Embryonic facial prominence (tissue), 1 donor: ENCODE measurements around the gene NSD1.
"Not testable (repeated sequence)": the region's sequence is repeated elsewhere in the genome, so short reads cannot be mapped to it uniquely, and the experiment has no call there.

Source experiments
- DNase-seq: peaks from one replicate; pipeline ENCODE4 v3.0.0-alpha.2; 2016; ENCODE audit errors: extremely low spot score

The NSD1 gene

GRCh38 chr5:177328545-177329231 is 195.1 kb downstream of the NSD1 start:
- no peak for DNase-seq

DNA sequence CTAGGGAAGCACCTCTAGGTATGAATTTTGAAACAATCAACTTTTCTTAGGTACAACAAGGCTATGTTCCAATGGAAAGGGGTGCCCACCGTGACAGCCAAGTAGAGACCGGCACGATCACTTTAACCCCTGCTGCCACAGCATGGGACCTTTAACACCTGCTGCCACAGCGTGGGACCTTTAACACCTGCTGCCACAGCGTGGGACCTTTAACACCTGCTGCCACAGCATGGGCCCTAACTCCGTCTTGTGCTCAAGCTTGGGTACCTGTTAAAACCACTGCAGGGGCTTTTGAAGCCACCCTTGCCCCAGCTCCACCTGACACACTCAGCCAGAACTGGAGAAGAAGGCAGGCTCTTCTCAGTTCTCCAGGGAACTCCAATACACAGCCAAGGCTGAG is 196.3 kb downstream of the NSD1 start:
- no peak for DNase-seq

DNA sequence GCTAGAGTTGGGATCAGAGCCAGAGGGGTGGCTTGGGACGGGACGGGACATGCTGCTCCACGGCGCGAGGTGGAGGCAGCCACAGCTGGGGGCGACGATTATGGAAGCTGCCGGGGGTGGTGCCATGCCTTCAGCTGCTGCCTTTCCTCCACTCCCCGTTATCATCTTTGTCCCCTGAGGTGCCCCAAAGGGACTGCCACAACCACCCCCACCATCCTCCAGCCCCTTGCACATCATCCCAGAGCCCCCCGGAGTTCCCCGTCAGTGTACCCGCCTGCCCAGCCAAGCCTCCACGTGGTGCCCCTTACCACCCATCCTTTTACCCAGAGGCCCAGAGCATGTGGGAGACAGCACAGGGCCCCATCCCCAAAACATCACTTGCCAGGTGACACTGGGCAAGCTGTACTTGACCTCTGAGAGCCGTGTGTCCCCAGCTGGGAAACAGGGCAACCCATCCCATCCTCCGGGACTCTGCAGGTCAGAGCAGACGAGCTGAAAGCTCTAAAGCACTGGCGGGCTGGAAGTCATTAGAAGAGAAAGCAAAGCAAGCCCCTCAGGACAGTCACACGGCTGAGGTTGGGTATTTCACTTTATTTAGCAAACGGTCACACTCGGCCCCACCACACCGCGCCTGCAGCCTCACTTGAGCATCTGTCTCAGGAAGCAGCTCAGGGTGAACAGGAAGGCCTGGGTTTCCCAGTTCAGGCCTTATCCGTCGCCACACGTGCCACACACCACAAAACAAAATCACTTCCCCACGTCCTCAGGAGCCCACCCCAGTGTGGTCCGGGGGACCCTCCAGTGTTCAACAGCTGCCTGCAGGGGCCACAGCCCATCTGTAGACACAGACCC is 197.6 kb downstream of the NSD1 start:
- no peak for DNase-seq

DNA sequence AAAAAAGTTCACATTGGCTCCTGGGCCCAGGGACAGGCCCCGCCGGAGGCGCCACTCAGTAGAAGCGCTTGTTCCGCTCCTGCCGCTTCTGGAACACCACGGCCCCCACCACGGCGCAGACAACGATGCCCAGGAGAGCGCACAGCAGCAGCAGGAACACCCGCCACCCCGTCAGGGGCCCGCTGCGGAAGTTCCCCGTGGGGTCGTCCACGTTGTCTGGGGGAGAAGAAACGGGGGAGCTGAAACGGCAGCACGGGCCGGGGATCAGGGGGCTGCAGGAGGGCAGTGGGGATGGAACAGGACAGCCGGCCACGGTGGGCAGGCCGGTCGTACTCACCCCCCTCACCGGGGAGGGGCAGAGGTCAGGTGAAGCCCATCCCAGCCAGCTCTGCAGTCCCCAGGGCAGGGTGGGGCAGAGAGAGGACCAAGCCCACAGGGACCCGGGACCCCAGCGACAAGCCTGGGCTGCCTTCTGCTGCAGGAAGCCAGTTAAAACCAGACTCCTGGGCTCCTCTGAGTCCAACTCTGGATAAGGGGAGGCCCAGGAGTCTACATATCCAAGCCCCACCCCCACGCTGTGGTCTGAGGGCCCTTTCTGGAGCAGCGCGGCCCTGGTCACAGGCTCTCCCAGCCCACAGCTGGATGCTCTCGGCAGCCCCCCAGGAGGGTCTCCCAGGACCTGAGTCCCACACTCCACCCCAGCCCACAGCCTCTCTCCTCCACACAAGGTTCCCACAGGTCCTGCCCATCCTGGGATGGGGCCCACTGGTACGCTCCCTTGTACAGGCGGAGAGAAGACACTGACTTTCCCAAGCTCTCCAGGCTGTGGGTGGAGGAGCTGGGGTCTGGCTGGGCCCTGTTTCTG is 198.7 kb downstream of the NSD1 start:
- no peak for DNase-seq

GRCh38 chr5:177332896-177333260 is 199.3 kb downstream of the NSD1 start:
- DNase-seq = no peak

GRCh38 chr5:177333420-177334154 is 200.0 kb downstream of the NSD1 start:
- no peak for DNase-seq

- no peak for DNase-seq
Measured at GRCh38 chr5:177334155-177334551, 200.6 kb downstream of the NSD1 start.

- no peak for DNase-seq
Measured at GRCh38 chr5:177334781-177335700, 201.5 kb downstream of the NSD1 start.

GRCh38 chr5:177335701-177336065 is 202.1 kb downstream of the NSD1 start:
- DNase-seq = no peak

DNA sequence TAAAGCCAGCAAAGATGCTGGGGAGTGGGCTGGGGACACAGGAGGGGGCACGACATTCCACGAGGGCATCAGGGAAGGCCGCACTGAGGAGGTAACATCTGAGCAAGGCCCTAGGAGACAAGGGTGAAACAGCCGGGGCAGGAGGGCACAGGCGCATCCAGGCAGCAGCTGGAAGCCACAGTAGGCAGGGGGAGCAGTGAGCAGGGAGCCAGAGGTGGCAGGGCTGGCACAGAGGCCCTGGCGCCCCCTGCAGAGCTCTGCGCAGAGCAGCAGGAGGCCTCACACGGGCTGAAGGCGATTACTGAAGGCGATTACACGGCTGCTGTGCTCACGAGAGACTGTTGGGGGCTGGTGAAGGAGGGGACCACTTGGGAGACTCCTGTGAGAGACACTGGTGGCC is 202.5 kb downstream of the NSD1 start:
- DNase-seq = no peak

DNA sequence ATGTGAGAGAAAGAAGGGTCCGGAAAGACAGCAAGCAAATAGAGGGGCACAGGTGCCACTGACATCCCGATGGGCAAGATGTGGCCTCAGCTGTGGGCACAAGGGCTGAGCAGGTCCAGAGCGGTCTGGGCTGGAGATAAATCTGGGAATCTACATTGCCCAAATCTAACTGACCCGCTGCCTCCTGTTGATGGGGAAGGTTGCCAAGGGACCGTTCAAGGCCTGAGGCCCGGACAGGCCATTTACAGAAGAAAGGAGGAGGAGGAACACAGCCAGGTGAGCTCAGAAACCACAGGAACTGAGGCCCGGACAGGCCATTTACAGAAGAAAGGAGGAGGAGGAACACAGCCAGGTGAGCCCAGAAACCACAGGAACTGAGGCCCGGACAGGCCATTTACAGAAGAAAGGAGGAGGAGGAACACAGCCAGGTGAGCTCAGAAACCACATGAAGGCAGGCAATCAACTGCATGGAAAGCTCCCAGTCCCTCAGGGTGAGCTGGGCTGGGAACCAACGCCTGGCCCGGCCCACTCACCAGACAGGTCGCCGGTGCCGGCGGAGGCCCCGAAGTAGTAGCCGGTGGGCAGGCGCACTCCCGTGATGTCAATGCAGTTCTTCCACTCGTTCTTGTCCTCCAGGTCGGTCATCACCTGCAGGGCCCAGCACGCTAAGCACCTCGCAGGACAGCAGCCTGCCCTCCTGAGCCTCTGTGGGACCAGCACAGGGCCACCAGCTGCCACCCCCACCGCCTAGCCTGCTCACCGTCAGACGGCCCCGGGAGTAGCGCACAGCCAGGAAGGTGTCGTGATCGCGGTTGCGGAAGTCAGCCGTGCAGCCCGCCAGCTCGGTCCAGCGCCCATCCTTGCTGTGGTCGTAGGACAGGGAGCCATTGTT is 203.3 kb downstream of the NSD1 start:
- DNase-seq = no peak

GRCh38 chr5:177338251-177339106 is 204.9 kb downstream of the NSD1 start:
- no peak for DNase-seq

DNA sequence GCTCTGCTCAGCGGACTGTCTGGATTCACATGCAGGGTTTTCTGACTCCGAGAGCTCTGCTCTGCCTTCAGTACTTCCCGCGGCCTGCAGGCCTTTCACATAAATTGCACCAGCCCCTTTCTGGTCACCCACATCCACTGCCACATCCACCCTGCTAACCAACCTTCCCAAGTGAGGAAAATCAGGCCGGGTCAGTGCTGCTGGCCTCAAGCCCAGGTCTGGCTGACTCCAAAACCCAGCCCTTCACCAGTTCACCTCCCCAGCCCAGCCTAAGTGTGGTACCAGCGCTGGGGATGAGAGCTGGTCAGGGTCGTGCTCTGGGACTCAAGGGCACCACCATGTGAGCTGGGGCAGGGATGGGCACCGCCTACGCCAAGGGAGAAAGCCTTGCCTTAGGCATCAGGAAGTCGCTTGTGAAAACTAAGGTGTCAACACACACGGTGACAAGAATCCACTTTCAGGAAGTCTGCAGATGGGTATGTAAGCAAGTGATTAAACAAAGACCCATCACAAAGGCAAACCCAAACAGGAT is 205.6 kb downstream of the NSD1 start:
- DNase-seq = no peak

GRCh38 chr5:177343000-177343399 is 209.4 kb downstream of the NSD1 start:
- DNase-seq = not testable (repeated sequence)

GRCh38 chr5:177343777-177344176 is 210.2 kb downstream of the NSD1 start:
- DNase-seq = no peak

GRCh38 chr5:177344891-177345290 is 211.3 kb downstream of the NSD1 start:
- no peak for DNase-seq

DNA sequence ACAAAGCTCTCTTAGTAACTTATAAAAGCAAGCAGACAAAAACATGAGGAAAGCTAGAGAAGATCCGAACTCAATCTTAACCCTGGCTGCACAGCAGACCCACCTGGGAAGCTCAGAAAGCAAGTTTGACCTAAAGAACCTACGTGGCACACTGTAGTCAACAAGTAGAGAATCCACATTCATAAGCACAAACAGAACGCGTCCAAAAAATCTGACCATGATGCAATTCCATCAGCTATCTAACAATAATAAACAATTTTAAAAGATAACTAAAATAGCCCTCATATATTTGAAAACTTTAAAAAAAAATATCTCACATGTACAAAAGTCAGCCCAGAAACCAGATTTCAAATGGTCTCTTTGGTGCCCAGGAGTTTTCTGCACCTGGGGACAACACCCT is 213.2 kb downstream of the NSD1 start:
- no peak for DNase-seq

DNA sequence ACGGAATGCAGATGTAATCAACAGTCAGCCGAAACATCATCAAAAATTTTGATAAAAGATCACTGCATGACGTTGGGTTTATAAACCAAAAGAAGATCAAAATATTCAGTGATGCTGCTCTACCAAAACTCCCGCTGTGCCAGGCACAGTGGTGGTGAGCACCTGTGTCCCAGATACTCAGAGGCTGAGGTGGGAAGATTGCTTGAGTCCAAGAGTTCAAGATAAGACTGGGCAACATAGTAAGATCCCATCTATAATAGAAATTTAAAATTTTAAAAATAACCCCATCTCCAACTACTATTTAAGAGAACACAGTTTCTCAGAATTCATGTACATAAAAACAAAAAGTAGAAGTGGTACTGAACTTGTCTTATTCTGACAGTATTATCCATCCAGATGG is 214.1 kb downstream of the NSD1 start:
- no peak for DNase-seq

DNA sequence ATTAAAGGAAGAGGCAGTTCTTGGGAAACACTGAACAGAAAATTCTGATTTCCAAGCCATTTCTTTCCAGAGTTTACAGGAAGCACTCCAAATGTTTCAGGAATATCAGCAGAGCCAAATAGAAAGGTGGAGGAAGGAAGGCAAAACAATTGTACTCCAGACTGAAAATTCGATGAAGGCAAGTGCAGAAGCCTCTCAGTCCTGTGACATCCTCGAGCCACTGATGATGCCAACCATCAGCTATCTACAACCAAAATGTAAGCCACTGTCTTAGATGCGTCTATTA is 215.7 kb downstream of the NSD1 start:
- DNase-seq = no peak
